Fibroblast of skin of abdomen (primary cell): Measurements from ENCODE around the gene EEF1E1.

ENCODE experiments used
- DNase-seq: peaks from one replicate; pipeline ENCODE4 v3.0.0-alpha.2; 2013

EEF1E1 gene

GRCh38 chr6:8087870-8088754 is 14.2 kb downstream of the EEF1E1 start:
- no peak for DNase-seq

- no peak for DNase-seq
These were observed 15.5 kb downstream of the EEF1E1 start for GRCh38 chr6:8086755-8087306.

GRCh38 chr6:8085053-8085511 is 17.3 kb downstream of the EEF1E1 start:
- peak; percentile 89 for DNase-seq

DNA sequence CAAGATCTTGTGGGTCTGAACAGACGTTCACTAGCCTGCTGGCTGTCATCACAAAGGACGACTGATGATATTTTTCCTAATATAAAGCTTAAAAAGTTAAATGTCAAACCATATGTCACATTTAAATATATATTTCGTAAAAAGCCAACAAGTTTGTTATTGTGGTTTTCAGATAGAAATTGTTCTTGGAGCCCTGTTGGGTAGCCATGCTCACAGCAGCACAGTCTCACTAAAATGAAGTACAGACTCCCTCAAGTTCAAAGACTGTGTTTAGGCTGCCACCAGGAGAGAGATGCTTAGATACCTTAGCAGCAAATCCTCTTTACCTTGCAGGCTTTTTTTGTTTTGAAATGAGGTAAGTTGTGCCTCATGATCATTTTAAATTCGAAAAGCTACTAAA is 17.8 kb downstream of the EEF1E1 start:
- DNase-seq: peak; percentile 54

GRCh38 chr6:8082954-8083858 is 19.1 kb downstream of the EEF1E1 start:
- DNase-seq: peak; percentile 75

DNA sequence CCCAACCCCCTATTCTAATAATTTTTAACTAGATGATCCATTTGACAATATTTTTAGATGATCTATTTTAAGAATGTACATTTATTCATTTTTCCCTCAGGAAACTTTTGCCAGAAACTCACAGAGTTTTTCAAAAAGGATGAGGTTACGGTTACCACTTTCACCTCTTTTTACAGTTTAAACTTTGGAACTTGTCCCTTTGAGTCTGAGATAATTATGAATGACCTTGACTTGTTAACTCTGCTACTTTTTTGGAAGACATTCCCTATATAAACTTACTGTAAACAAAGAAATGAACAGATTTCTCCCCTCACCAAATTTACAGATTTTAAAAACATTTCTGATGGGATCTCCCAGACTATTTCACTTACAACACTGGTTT is 19.8 kb downstream of the EEF1E1 start:
- DNase-seq: no peak

GRCh38 chr6:8080362-8081151 is 21.8 kb downstream of the EEF1E1 start:
- peak; percentile 59 for DNase-seq

GRCh38 chr6:8079126-8079525 is 23.2 kb downstream of the EEF1E1 start:
- no peak for DNase-seq

- no peak for DNase-seq
These were observed 24.4 kb downstream of the EEF1E1 start for GRCh38 chr6:8077991-8078390.

GRCh38 chr6:8075704-8076103 is 26.6 kb downstream of the EEF1E1 start:
- DNase-seq: no peak

DNA sequence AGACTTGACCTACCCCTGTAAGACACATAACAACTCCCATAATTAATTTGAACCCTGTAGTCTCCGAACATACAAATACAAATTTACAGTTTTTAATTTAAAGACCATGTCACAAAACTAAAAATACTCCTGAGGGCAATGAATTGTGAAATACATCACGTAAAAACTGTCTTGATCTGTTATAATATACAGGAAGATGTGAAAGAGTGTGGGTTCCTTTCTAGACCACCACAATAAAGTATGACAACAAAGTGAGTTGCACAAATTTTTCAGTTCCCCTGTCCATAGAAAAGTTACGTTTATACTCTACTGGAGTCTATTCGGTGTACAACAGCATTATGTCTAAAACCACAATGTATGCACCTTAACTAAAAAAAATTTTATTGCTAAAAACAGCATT is 27.2 kb downstream of the EEF1E1 start:
- DNase-seq: no peak

DNA sequence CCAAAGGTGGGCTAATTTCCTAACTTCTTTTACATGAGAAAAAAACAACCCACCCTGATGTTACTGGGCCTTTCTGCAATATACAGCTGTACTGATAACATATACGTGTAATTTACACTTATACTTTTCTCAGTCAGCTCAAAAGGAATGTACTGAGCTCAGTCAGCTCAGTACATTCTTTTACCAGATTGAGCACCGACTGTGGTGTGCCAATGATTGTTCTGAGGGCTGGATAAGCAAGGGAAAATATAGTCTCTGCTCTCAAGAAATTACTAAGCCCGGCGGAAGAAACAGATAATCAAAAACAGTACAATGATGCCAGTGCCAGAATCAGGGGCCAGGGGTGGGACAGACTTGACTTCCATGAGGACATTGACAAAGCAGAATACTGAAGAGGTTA is 28.1 kb downstream of the EEF1E1 start:
- DNase-seq: peak; percentile 35

DNA sequence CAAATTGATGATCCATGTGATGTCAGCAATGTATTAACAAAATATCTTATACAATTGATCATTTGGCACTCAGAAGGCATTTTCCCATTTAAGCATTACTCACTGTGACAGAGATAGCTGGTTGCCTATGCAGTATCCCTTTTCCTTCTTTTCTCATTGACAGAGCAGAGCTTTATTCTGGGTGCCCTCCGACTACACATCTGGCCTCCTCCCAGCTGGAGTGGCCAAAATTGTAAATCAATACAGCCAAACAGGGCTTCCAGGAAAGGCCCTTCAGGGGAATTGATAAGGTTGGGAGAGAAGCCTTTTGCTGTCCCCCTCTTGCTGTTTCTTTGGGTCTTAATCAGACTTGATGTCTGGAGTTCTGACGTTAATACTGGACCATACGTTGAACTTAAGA is 28.6 kb downstream of the EEF1E1 start:
- DNase-seq: no peak

GRCh38 chr6:8070718-8071117 is 31.6 kb downstream of the EEF1E1 start:
- DNase-seq: no peak

DNA sequence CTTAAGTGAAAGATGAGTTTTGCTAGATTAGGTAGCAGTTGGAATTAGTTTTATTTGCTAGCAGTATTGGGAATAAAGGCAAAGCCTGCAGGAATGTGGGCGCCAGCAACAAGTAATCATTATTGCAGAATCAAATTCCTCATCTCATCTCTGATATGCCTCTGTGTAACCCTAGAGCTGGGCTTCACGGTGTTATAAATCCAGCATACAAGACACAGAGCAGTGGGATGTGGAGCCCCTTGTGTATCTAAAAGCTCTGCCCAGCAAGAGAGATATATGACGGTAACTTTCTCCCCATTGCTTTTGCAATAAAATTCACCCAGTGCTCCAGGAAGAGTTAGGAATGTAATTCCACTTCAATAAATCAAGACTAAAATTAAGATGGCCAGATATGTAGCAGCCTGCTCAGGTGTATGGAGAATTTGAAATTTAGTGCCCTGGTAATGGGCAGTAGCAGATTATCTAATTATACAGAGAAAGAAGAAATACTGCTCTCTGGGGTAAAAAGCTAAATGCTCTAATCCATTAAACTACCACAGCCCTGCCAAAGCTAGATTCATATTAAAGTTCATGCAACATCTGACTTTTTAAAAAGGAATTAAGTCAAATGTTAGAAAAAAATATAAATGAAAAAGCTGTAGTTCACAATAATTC is 32.6 kb downstream of the EEF1E1 start:
- DNase-seq: no peak

DNA sequence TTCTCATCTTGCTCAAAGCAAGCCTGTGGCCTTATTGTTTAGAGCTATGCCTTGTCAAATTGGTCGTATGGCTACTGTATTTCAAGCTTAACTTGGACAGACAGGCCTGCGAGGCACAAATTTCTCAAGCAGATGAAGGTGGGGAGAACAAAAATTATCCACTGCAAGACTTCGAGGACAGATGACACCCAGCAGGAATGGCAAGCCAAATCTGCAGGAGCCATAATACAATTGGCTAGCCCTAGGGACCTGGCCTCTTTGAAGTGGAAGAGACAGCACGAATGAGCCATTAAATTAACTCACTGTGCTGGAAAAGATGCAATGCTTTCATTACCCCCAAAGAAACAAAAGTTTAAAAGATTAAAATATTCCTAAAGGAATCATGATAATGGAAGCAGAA is 33.2 kb downstream of the EEF1E1 start:
- DNase-seq: no peak

GRCh38 chr6:8066108-8066507 is 36.2 kb downstream of the EEF1E1 start:
- no peak for DNase-seq

- DNase-seq: no peak
These were observed 36.8 kb downstream of the EEF1E1 start for GRCh38 chr6:8065519-8065911.

- DNase-seq: no peak
These were observed 37.5 kb downstream of the EEF1E1 start for GRCh38 chr6:8064638-8065518.

- DNase-seq: peak; percentile 98
These were observed 38.3 kb downstream of the EEF1E1 start, which contains the start of gene BLOC1S5 for GRCh38 chr6:8063761-8064637. Gene BLOC1S5, minus strand, starts transcription at chr6:8064389. Its CDS starts 13 bp downstream, at chr6:8064376.
